Fibroblast of mammary gland (primary cell): ENCODE data around the gene GPR119.
"Not testable (repeated sequence)": the region's sequence is repeated elsewhere in the genome, so short reads cannot be mapped to it uniquely, and the experiment has no call there.

Experiments
- DNase-seq: peaks from one replicate; pipeline ENCODE4 v3.0.0-alpha.2; 2010; ENCODE audit warnings: low read depth
- H3K4me3 ChIP-seq: 2 replicates; pipeline ENCODE4 v1.5.1; 2011; ENCODE audit warnings: low read depth, mild to moderate bottlenecking, low read length, moderate library complexity; ENCODE audit not compliant: control insufficient read depth
- TF ChIP-seq, protein P1 (sequence below): conservative IDR thresholded peaks from 2 replicates; pipeline ENCODE4 v1.5.1; 2011; ENCODE audit warnings: low read depth, low read length, inconsistent platforms; ENCODE audit not compliant: control insufficient read depth, insufficient read depth

The GPR119 gene

DNA sequence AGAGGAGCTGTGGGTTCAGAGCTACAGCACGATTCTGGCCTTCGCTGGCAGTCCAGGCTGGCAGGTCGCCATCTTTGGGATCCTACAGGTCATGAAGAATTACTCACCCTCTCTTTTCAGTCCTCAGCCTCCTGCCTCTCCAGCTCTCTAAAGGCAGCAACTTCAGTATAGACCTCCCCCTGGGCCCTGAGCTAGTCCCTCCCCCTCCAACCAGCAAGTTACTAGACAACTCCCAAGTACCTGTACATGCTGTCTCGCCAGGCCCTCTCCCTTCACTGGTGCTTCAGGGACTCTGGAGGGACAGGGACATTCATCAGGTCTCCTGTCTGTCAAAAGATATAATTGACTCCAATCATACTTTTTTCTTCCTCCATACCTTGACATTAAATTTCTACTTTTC, at the start of gene GPR119:
TSS of gene GPR119 (minus strand) at position 155 of the 400 bp plus-strand sequence. CDS start 227 bp downstream, outside the sequence.
- TF ChIP-seq, protein P1, sequence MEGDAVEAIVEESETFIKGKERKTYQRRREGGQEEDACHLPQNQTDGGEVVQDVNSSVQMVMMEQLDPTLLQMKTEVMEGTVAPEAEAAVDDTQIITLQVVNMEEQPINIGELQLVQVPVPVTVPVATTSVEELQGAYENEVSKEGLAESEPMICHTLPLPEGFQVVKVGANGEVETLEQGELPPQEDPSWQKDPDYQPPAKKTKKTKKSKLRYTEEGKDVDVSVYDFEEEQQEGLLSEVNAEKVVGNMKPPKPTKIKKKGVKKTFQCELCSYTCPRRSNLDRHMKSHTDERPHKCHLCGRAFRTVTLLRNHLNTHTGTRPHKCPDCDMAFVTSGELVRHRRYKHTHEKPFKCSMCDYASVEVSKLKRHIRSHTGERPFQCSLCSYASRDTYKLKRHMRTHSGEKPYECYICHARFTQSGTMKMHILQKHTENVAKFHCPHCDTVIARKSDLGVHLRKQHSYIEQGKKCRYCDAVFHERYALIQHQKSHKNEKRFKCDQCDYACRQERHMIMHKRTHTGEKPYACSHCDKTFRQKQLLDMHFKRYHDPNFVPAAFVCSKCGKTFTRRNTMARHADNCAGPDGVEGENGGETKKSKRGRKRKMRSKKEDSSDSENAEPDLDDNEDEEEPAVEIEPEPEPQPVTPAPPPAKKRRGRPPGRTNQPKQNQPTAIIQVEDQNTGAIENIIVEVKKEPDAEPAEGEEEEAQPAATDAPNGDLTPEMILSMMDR = no peak
- H3K4me3 ChIP-seq = no peak within 1 kb of the TSS
- DNase-seq = no peak

DNA sequence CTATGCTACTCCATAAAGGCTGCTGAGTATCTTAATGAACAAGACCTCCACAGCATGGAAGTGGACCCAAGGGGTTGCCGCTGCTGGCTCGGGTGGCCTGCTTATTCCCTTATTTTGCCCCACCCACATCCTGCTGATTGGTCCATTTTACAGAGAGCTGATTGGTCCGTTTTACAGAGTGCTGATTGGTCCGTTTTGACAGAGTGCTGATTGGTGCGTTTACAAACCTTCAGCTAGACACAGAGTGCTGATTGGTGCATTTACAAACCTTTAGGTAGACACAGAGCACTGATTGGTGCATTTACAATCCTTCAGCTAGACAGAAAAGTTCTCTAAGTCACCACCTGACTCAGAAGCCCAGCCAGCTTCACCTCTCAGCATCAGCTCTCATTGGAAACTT, 43.8 kb upstream of the GPR119 start:
- not testable (repeated sequence) for DNase-seq, H3K4me3 ChIP-seq

DNA sequence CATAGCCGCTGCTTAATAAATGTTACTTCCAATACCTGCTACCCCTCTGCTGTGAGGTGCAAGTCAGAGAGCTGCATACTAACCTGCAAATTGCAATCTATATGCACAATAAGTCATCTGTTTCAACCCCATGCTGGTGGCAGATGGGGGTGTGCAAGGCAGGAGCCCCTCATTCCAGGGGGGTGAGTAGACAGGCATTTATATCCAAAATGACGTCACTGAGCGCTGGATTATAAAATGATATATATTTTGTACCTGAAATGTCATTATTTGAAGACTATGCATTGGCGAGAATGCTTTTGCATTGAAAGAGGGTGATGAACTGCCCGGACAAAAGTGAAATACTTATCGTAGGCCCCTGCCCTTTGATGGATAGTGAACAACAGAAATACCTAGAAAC, 41.1 kb upstream of the GPR119 start:
- no peak for DNase-seq
- TF ChIP-seq, protein P1 = no peak

DNA sequence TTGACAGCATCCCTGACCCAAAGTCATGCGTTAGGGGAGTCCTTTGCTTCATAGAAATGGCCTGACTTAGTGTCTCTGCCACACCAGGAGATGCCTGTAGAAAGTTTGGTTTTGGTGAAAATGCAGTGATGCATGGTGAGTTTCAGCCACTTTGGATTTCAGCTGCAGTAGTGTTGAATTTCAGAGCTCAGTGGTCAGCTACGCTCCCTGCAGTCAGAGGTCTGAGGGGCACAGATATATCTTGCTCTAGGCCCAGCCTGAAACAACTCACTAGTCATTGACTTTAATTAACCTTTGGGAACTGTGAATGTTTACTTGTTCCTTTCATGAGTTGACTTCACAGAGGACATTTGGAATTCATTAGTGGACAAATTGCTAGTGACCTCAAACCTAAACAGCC, 33.8 kb upstream of the GPR119 start:
- TF ChIP-seq, protein P1 = no peak
- no peak overlapping the region for H3K4me3 ChIP-seq
- DNase-seq = no peak

More for the DNA sequence above, 41.1 kb upstream of the GPR119 start:
- H3K4me3 ChIP-seq = no peak overlapping the region

DNA sequence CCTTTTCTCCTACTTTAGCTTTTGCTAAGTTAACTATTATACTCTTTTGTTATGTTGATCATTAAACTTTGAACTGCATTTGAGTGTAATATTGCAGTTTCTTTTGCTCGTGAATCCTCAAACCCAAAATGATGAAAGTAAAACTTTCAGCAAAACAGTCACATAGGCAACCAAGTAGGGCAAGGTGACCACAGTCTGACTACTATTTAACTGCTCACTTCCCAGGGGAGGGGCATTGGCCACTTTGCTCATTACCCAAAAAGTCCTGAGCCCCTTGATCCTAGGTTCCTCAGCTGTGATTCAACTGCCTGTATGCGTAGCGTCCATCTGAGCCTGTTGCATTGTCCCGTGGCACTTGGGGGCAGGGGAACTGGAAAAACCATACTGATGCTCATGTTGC, 33.3 kb upstream of the GPR119 start:
- TF ChIP-seq, protein P1 = no peak
- H3K4me3 ChIP-seq = no peak overlapping the region
- no peak for DNase-seq

DNA sequence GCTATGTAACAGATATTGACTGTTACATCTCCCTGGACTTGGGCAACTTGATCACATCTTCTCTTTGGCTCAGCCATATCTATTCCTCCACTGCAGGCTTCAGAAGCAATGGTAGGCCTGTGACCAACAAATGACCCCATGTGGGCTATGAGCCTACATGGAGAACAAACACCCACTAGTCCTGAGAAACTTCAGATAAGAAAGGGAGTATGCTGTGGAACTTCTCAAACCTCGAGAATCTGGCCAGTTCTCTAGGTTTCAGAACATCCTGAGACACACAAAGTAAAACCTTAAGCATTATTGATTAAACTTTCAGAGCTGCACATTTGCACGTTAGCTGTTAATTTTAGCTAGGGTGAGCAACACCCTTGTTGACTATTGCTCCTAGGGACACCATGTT, 32.6 kb upstream of the GPR119 start:
- TF ChIP-seq, protein P1 = no peak
- H3K4me3 ChIP-seq = no peak overlapping the region
- DNase-seq = no peak

DNA sequence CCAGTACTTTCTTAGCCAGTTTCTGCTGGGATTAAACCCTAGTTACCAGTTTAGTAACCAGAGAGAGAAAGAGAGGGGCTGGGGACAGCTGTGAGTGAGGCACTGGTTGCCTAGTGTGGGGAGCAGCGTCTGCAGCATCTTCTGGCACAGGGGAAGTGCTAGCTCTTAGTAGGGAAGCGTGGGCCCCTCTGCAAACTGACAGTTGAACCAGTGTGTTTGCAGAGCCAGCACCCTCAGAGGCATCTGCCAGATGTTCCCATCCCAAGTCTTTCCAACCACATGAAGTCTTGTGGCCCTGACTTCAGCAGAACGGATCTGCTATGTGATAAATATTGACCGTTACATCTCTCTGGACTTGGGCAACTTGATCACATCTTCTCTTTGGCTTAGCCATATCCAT, 31.3 kb upstream of the GPR119 start:
- no peak for DNase-seq
- H3K4me3 ChIP-seq = no peak overlapping the region
- TF ChIP-seq, protein P1 = no peak

DNA sequence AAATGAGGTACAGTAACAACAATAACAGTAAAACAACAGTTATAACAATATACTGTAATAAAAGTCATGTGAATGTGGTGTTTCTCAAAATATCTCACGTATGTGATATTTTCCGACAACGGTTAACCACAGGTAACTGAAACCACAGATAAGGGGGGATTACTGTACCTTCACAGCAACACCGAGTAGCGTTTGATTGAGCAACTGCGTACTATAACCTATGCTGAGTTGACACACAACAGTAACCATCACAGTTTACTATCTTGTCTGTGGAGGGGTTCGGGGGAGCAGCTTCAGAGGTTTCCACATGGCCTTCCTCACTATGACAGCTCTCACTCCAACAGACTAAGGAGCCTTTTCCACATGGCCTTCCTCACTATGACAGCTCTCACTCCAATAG, 29.7 kb upstream of the GPR119 start:
- TF ChIP-seq, protein P1 = no peak
- DNase-seq = no peak
- no peak overlapping the region for H3K4me3 ChIP-seq
